ENCODE data around the gene ITSN1. TPM values are rescaled to one million over a fixed set of nuclear protein-coding genes. Genes with fewer than 3 reads are reported as not detected.
"Not testable (repeated sequence)": the region's sequence is repeated elsewhere in the genome, so short reads cannot be mapped to it uniquely, and the experiment has no call there.

ITSN1 gene
- total and polyA plus RNA-seq, 2 donors: 7.2 to 7.4 TPM

- Histone ChIP-seq H3K9me3 (ENCODE audit: control insufficient read depth in 2 of 2, insufficient read depth in 1 of 2, low read length in 1 of 2) (peaks cover 0 to 1% of the 10 kb centered on the region in 2 donors), H3K4me1 (ENCODE audit: control insufficient read depth in 2 of 2, insufficient read depth in 2 of 2, low read length in 2 of 2) (no peaks in the 10 kb centered on the region), H3K27me3 (ENCODE audit: control insufficient read depth in 2 of 2, insufficient read depth in 1 of 2, low read length in 1 of 2) (no peaks in the 10 kb centered on the region), H3K36me3 (ENCODE audit: control insufficient read depth in 2 of 2, insufficient read depth in 2 of 2, low read length in 1 of 2) (peaks cover 0 to 7% of the 10 kb centered on the region in 2 donors), H3K27ac (ENCODE audit: low read depth in 1 of 2, low read length in 1 of 2) (no peak overlapping the region), H3K4me3 (ENCODE audit: low read length in 2 of 2) (no peak overlapping the region)
- 82% methylated on average over 4 of the region's 4 CpGs for WGBS
- DNase-seq (ENCODE audit: low read depth in 6 of 9, low spot score in 9 of 9): no peak
These were observed 132.2 kb downstream of the ITSN1 start for GRCh38 chr21:33774551-33774950.

GRCh38 chr21:33775100-33775828 is 133.0 kb downstream of the ITSN1 start:
- H3K36me3 ChIP-seq (ENCODE audit: control insufficient read depth in 2 of 2, insufficient read depth in 2 of 2, low read length in 1 of 2): peaks cover 0 to 7% of the 10 kb centered on the region in 2 donors
- DNase-seq (ENCODE audit: low read depth in 6 of 9, low spot score in 9 of 9): no peak
- no peak overlapping the region for H3K27ac ChIP-seq (ENCODE audit: low read depth in 1 of 2, low read length in 1 of 2)
- no peaks in the 10 kb centered on the region for H3K4me1 ChIP-seq (ENCODE audit: control insufficient read depth in 2 of 2, insufficient read depth in 2 of 2, low read length in 2 of 2)
- no peak overlapping the region for H3K4me3 ChIP-seq (ENCODE audit: low read length in 2 of 2)
- no peaks in the 10 kb centered on the region for H3K27me3 ChIP-seq (ENCODE audit: control insufficient read depth in 2 of 2, insufficient read depth in 1 of 2, low read length in 1 of 2)
- peaks cover 0 to 1% of the 10 kb centered on the region in 2 donors for H3K9me3 ChIP-seq (ENCODE audit: control insufficient read depth in 2 of 2, insufficient read depth in 1 of 2, low read length in 1 of 2)
- 97% methylated on average over 2 of the region's 2 CpGs for WGBS

- Histone ChIP-seq H3K27ac (ENCODE audit: low read depth in 1 of 2, low read length in 1 of 2) (no peak overlapping the region), H3K36me3 (ENCODE audit: control insufficient read depth in 2 of 2, insufficient read depth in 2 of 2, low read length in 1 of 2) (peaks cover 0 to 4% of the 10 kb centered on the region in 2 donors), H3K4me3 (ENCODE audit: low read length in 2 of 2) (no peak overlapping the region), H3K4me1 (ENCODE audit: control insufficient read depth in 2 of 2, insufficient read depth in 2 of 2, low read length in 2 of 2) (no peaks in the 10 kb centered on the region), H3K9me3 (ENCODE audit: control insufficient read depth in 2 of 2, insufficient read depth in 1 of 2, low read length in 1 of 2) (peaks cover 0 to 1% of the 10 kb centered on the region in 2 donors), H3K27me3 (ENCODE audit: control insufficient read depth in 2 of 2, insufficient read depth in 1 of 2, low read length in 1 of 2) (no peaks in the 10 kb centered on the region)
- DNase-seq (ENCODE audit: low read depth in 6 of 9, low spot score in 9 of 9): no peak
- 99% methylated on average over 2 of the region's 2 CpGs for WGBS
These were observed 138.3 kb downstream of the ITSN1 start for GRCh38 chr21:33780631-33781030.

GRCh38 chr21:33781121-33781520 is 138.8 kb downstream of the ITSN1 start:
- H3K9me3 ChIP-seq (ENCODE audit: control insufficient read depth in 2 of 2, insufficient read depth in 1 of 2, low read length in 1 of 2): peaks cover 0 to 1% of the 10 kb centered on the region in 2 donors
- no peak overlapping the region for H3K27ac ChIP-seq (ENCODE audit: low read depth in 1 of 2, low read length in 1 of 2)
- H3K27me3 ChIP-seq (ENCODE audit: control insufficient read depth in 2 of 2, insufficient read depth in 1 of 2, low read length in 1 of 2): no peaks in the 10 kb centered on the region
- peaks cover 0 to 4% of the 10 kb centered on the region in 2 donors for H3K36me3 ChIP-seq (ENCODE audit: control insufficient read depth in 2 of 2, insufficient read depth in 2 of 2, low read length in 1 of 2)
- H3K4me1 ChIP-seq (ENCODE audit: control insufficient read depth in 2 of 2, insufficient read depth in 2 of 2, low read length in 2 of 2): no peaks in the 10 kb centered on the region
- H3K4me3 ChIP-seq (ENCODE audit: low read length in 2 of 2): no peak overlapping the region
- 98% methylated on average over 2 of the region's 2 CpGs for WGBS
- no peak for DNase-seq (ENCODE audit: low read depth in 6 of 9, low spot score in 9 of 9)

- Histone ChIP-seq H3K27ac (ENCODE audit: low read depth in 1 of 2, low read length in 1 of 2) (no peak overlapping the region), H3K27me3 (ENCODE audit: control insufficient read depth in 2 of 2, insufficient read depth in 1 of 2, low read length in 1 of 2) (no peaks in the 10 kb centered on the region), H3K4me1 (ENCODE audit: control insufficient read depth in 2 of 2, insufficient read depth in 2 of 2, low read length in 2 of 2) (no peaks in the 10 kb centered on the region), H3K36me3 (ENCODE audit: control insufficient read depth in 2 of 2, insufficient read depth in 2 of 2, low read length in 1 of 2) (peaks cover 0 to 4% of the 10 kb centered on the region in 2 donors), H3K4me3 (ENCODE audit: low read length in 2 of 2) (no peak overlapping the region), H3K9me3 (ENCODE audit: control insufficient read depth in 2 of 2, insufficient read depth in 1 of 2, low read length in 1 of 2) (peaks cover 0 to 1% of the 10 kb centered on the region in 2 donors)
- WGBS: 96% methylated on average over 2 of the region's 2 CpGs
- DNase-seq (ENCODE audit: low read depth in 6 of 9, low spot score in 9 of 9): no peak
These were observed 141.1 kb downstream of the ITSN1 start for GRCh38 chr21:33783187-33783979.

- no peaks in the 10 kb centered on the region for H3K36me3 ChIP-seq (ENCODE audit: control insufficient read depth in 2 of 2, insufficient read depth in 2 of 2, low read length in 1 of 2)
- DNase-seq (ENCODE audit: low read depth in 6 of 9, low spot score in 9 of 9): no peak
- no peaks in the 10 kb centered on the region for H3K27me3 ChIP-seq (ENCODE audit: control insufficient read depth in 2 of 2, insufficient read depth in 1 of 2, low read length in 1 of 2)
- H3K9me3 ChIP-seq (ENCODE audit: control insufficient read depth in 2 of 2, insufficient read depth in 1 of 2, low read length in 1 of 2): no peaks in the 10 kb centered on the region
- 97% methylated on average over 2 of the region's 2 CpGs for WGBS
- H3K4me3 ChIP-seq (ENCODE audit: low read length in 2 of 2): no peak overlapping the region
- H3K4me1 ChIP-seq (ENCODE audit: control insufficient read depth in 2 of 2, insufficient read depth in 2 of 2, low read length in 2 of 2): no peaks in the 10 kb centered on the region
- no peak overlapping the region for H3K27ac ChIP-seq (ENCODE audit: low read depth in 1 of 2, low read length in 1 of 2)
These were observed 145.1 kb downstream of the ITSN1 start for GRCh38 chr21:33787431-33787830.

- H3K4me1 ChIP-seq (ENCODE audit: control insufficient read depth in 2 of 2, insufficient read depth in 2 of 2, low read length in 2 of 2); H3K27me3 ChIP-seq (ENCODE audit: control insufficient read depth in 2 of 2, insufficient read depth in 1 of 2, low read length in 1 of 2); H3K4me3 ChIP-seq (ENCODE audit: low read length in 2 of 2); H3K9me3 ChIP-seq (ENCODE audit: control insufficient read depth in 2 of 2, insufficient read depth in 1 of 2, low read length in 1 of 2); H3K36me3 ChIP-seq (ENCODE audit: control insufficient read depth in 2 of 2, insufficient read depth in 2 of 2, low read length in 1 of 2); DNase-seq (ENCODE audit: low read depth in 6 of 9, low spot score in 9 of 9); H3K27ac ChIP-seq (ENCODE audit: low read depth in 1 of 2, low read length in 1 of 2): not testable (repeated sequence)
- WGBS: 99% methylated on average over 5 of the region's 5 CpGs
These were observed 146.1 kb downstream of the ITSN1 start for GRCh38 chr21:33788438-33788837.

GRCh38 chr21:33789697-33790096 is 147.4 kb downstream of the ITSN1 start:
- Histone ChIP-seq H3K9me3 (ENCODE audit: control insufficient read depth in 2 of 2, insufficient read depth in 1 of 2, low read length in 1 of 2) (no peaks in the 10 kb centered on the region), H3K27me3 (ENCODE audit: control insufficient read depth in 2 of 2, insufficient read depth in 1 of 2, low read length in 1 of 2) (no peaks in the 10 kb centered on the region), H3K27ac (ENCODE audit: low read depth in 1 of 2, low read length in 1 of 2) (no peak overlapping the region), H3K4me3 (ENCODE audit: low read length in 2 of 2) (no peak overlapping the region), H3K36me3 (ENCODE audit: control insufficient read depth in 2 of 2, insufficient read depth in 2 of 2, low read length in 1 of 2) (peaks cover 0 to 4% of the 10 kb centered on the region in 2 donors), H3K4me1 (ENCODE audit: control insufficient read depth in 2 of 2, insufficient read depth in 2 of 2, low read length in 2 of 2) (no peaks in the 10 kb centered on the region)
- no peak for DNase-seq (ENCODE audit: low read depth in 6 of 9, low spot score in 9 of 9)
- 92% methylated on average over 1 of the region's 1 CpG for WGBS

GRCh38 chr21:33791073-33791472 is 148.8 kb downstream of the ITSN1 start:
- Histone ChIP-seq H3K36me3 (ENCODE audit: control insufficient read depth in 2 of 2, insufficient read depth in 2 of 2, low read length in 1 of 2) (peaks cover 0 to 5% of the 10 kb centered on the region in 2 donors), H3K27me3 (ENCODE audit: control insufficient read depth in 2 of 2, insufficient read depth in 1 of 2, low read length in 1 of 2) (no peaks in the 10 kb centered on the region), H3K9me3 (ENCODE audit: control insufficient read depth in 2 of 2, insufficient read depth in 1 of 2, low read length in 1 of 2) (no peaks in the 10 kb centered on the region), H3K27ac (ENCODE audit: low read depth in 1 of 2, low read length in 1 of 2) (no peak overlapping the region), H3K4me3 (ENCODE audit: low read length in 2 of 2) (no peak overlapping the region), H3K4me1 (ENCODE audit: control insufficient read depth in 2 of 2, insufficient read depth in 2 of 2, low read length in 2 of 2) (no peaks in the 10 kb centered on the region)
- DNase-seq (ENCODE audit: low read depth in 6 of 9, low spot score in 9 of 9): no peak
- WGBS: 99% methylated on average over 3 of the region's 3 CpGs
